IPS-18c (cell line): ENCODE measurements around the gene PTGIS.

Source experiments
- H3K4me3 ChIP-seq: 2 replicates; pipeline ENCODE4 v1.7.0; 2013; ENCODE audit warnings: low read depth, mild to moderate bottlenecking, low read length, moderate library complexity; ENCODE audit not compliant: insufficient read depth
- H3K9me3 ChIP-seq: one replicate; pipeline ENCODE4 v1.6.1; 2013; ENCODE audit warnings: mild to moderate bottlenecking, low read length, moderate library complexity; ENCODE audit not compliant: control insufficient read depth, insufficient read depth

PTGIS gene

GRCh38 chr20:49584418-49585382 lies 16.8 kb upstream of the PTGIS start:
- H3K9me3 ChIP-seq = no peaks in the 10 kb centered on the region
- no peak overlapping the region for H3K4me3 ChIP-seq

DNA sequence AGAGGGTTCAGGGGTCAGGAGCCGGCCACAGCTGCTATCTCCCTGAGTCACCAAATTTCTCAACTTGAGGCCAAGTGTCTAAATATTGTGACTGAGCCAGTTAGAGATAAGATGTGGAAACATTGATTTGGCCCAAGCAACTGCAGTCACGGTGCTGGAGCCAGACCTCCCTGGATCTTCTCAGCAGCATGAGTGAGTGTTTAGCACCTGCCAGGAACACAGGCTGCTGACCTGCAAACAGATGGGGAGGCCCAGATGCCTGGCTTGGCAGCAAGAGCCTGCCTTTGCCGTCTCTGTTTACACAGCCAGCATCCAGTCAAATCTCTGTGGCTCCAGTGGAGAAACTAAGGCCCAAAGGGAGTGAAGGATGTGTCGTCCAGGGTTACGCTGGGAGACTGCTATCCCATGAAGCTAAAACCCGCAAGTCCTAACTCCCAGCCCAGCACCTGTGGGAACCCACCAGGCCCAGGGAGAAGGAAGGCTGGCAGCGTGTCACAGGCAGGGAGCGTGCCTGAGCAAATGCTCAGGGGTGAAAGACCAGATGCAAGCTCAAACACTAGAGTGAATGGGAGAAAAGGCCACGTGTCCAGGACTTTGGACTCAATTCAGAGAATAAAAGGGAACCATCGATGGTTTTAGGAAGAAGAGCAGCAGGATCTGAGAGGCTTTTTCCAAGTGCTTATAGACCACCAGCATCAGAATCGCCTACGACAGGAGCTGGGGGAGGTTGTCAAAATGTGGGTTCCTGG lies 15.9 kb upstream of the PTGIS start:
- Histone ChIP-seq H3K4me3 (no peak overlapping the region), H3K9me3 (no peaks in the 10 kb centered on the region)

- no peaks in the 10 kb centered on the region for H3K9me3 ChIP-seq
- H3K4me3 ChIP-seq = no peak overlapping the region
Measured at GRCh38 chr20:49583343-49583668, 15.4 kb upstream of the PTGIS start.

DNA sequence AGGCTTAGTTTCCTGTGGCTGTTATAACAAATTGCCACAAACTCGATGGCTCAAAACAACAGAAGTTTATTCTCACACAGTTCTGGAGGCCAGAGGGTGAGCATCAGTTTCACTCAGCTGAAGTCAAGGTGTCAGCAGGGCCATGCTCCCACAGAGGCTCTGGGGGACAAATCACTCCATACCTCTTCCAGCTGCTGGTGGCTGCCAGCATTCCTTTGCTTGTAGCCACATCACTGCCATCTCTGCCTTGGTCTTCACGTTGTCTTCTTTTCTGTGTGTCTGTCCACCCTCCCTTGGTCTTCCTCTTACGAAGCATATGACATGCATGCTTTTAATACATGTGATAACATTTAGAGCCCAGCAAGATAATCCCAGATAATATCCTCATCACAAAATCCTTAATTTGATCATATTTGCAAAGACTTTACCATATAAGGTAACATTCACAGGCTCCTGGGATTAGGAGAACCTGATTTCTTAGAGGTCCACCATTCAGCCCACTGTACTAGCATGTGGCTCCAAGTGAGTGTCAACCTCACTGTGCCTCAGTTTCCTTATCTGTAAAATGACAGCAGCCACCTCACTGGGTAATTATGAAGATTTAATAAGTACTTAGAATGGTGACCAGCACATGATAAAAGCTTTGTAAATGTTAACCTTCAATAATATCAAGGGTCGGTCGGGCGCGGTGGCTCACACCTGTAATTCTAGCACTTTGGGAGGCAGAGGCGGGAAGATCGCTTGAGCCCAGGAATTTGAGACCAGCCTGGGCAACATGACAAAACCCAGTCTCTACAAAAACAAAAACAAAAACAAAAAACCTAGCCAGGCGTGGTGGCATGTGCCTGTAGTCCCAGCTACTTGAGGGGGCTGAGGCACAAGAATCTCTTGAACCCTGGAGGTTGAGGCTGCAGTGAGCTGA lies 14.7 kb upstream of the PTGIS start:
- no peak overlapping the region; the same call in 1 of the 2 replicates for H3K4me3 ChIP-seq

GRCh38 chr20:49581482-49581881 lies 13.5 kb upstream of the PTGIS start:
- Histone ChIP-seq H3K4me3 (no peak overlapping the region), H3K9me3 (peaks cover 2% of the 10 kb centered on the region)

More for the DNA sequence above, 14.7 kb upstream of the PTGIS start:
- H3K9me3 ChIP-seq = no peaks in the 10 kb centered on the region

- Histone ChIP-seq H3K4me3 (no peak overlapping the region), H3K9me3 (peaks cover 2% of the 10 kb centered on the region)
Measured at GRCh38 chr20:49580813-49581174, 12.9 kb upstream of the PTGIS start.

GRCh38 chr20:49579874-49580812 lies 12.2 kb upstream of the PTGIS start:
- peaks cover 2% of the 10 kb centered on the region for H3K9me3 ChIP-seq
- H3K4me3 ChIP-seq = no peak overlapping the region

- Histone ChIP-seq H3K4me3 (no peak overlapping the region), H3K9me3 (peaks cover 2% of the 10 kb centered on the region)
Measured at GRCh38 chr20:49579195-49579594, 11.3 kb upstream of the PTGIS start.

DNA sequence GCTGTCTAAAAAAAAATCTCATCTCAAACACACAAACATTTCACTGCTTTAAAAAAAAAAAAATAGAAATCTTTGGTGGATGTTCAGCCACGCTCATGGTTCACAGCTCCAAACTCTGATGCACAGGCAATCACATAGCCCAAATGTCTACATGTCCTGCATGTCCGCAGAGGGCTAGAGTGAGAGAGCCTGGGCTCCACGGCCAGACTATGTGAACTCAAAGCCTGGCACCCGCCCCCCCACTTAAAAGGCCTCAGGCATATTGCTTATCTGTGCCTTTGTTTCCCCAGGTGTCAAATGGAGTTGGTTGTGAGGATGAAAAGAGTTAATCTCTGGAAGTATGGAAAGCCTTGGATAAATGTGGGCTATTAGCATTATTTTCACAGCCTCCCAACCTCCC lies 10.5 kb upstream of the PTGIS start:
- Histone ChIP-seq H3K9me3 (peaks cover 2% of the 10 kb centered on the region), H3K4me3 (no peak overlapping the region)

GRCh38 chr20:49575551-49576060 lies 7.7 kb upstream of the PTGIS start:
- Histone ChIP-seq H3K4me3 (no peak overlapping the region), H3K9me3 (peaks cover 2% of the 10 kb centered on the region)

DNA sequence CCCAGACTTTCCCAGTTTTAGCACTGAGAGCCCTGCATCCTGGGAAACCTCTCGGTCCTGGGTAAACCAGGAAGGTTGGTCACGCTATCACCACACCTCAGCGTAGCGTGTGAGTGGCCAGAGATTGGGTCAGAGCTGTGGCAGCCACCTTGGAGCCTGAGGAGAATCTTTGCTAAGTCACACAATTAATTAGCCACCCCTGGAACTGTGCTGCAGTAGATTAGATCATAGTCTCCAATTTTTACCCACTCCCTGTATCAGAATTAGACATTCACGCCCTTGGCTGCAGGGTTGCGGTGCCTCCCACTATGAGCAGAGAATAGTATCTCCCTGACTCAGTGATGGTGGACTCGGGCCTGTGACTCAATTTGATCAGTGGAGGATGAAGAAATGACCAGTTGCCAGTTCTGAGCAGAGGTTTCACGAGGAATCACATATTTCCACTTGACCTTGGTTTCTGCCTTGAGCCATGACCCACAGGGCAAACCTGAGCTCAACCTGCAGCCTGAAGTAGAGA lies 6.0 kb upstream of the PTGIS start:
- Histone ChIP-seq H3K9me3 (peaks cover 2% of the 10 kb centered on the region), H3K4me3 (no peak overlapping the region)

DNA sequence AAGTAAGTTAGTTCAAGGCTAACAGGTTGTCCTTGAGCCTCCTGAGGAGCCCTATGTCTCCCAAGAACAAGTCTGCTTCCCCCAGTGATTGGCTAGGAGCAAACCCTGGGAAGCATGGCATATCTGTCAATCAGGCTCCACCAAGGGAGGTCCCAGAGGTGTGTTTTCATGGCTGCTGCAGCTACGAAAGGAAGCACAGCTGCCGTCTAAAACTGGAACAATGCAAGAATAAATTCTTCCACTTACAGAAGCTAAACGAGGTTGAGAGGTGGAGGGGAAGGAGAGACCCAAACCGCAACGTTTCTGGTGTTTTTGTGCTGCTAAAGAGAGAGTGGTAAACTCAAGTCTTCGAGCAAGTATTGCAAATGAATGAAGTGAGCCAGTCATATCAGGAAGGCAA lies 4.9 kb upstream of the PTGIS start:
- no peak overlapping the region for H3K4me3 ChIP-seq
- peaks cover 2% of the 10 kb centered on the region for H3K9me3 ChIP-seq

DNA sequence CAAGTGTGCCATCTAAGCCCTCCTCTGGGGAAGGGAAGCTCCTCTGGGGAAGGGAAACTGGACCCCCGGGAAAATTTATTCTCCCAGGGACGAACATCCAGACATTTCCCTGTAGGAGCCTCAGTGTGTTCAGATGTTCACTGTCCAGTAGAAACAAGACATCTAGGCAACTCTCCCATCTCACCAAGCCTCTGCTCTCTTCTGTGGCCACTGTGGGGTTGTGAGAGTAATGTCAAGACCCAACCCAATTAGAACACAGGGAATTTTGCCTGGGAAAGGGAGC lies 3.6 kb upstream of the PTGIS start:
- Histone ChIP-seq H3K9me3 (peaks cover under 1% of the 10 kb centered on the region), H3K4me3 (no peak overlapping the region)

DNA sequence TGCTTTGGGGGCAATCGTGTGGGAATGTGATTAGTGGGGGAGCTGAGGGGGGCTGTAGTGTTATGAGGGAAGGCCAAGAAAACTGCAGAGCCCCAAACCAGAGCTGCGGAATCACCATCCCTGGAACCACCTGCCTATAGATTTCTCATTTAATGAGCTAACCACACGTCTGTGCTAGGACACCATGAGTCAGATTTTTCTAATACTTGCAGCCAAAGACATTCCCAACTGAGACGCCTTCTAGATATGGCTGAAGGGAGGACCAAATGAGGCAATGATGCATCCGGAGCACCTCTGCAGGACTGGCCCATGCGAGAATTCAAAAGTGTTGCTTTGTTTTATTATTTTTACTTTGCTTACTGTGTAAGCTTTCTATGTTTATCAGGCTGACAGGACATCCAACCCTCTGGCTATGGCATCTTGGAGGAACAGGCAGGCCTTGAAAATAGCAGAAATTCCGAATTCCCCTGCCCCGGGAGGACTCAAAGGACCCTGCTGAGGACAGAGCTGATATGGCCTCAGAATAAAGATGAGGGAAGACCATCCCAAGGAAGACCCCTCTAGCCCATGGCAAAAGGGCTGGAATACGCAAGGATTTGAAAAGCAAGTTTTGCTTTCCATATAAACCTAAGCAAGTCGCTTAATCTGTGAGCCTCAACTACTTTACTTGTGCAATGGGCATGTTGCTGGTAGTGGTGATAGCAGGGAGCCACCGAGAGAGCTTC lies 3.1 kb upstream of the PTGIS start:
- Histone ChIP-seq H3K4me3 (no peak overlapping the region), H3K9me3 (no peaks in the 10 kb centered on the region)

- Histone ChIP-seq H3K9me3 (no peaks in the 10 kb centered on the region), H3K4me3 (no peak overlapping the region)
Measured at GRCh38 chr20:49570161-49570827, 2.4 kb upstream of the PTGIS start.
